Measurements from ENCODE around the gene DVL1. TPM values are rescaled to one million over a fixed set of nuclear protein-coding genes. Genes with fewer than 3 reads are reported as not detected.

Gene DVL1
- polyA plus RNA-seq, 2 donors, result 57.5 to 107 TPM

DNA sequence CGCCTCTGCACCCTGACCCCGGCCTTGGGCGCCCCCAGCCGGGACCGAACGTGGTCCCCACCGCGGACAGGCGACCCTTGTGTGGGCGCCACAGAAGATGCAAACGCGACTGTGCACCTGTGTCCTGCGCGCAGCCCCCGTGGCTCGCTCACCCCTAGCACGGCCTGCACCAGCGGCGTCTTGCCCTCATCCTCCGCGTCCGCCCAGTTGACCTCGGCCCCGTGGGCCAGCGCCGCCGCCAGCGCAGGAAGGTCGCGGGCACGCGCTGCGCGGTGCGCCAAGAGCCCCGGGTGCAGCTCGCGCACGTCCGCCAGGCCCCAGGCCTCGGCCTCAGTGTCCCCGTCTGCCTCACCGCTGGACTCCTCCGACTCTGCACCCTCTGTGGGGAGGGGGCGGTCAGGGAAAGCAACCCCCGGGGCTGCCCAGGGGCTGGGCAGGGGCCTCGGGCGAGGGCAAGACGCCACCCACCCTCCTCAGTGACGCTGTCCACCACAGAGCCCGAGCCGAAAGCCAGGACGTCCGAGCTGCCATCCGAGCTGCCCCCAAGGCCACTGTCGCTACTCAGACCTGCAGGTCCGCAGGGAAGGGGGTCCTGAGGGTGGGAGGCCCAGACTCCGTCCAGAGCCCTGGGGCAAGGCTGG is 54.8 kb downstream of the DVL1 start:
- 90 to 93% methylated on average over 56 to 58 of the region's 58 CpGs for WGBS, 2 donors
- H3K36me3 ChIP-seq (ENCODE audit: control insufficient read depth in 2 of 2, insufficient read depth in 2 of 2, low read length in 1 of 2), result peaks cover 0 to 44% of the 10 kb centered on the region in 2 donors

DNA sequence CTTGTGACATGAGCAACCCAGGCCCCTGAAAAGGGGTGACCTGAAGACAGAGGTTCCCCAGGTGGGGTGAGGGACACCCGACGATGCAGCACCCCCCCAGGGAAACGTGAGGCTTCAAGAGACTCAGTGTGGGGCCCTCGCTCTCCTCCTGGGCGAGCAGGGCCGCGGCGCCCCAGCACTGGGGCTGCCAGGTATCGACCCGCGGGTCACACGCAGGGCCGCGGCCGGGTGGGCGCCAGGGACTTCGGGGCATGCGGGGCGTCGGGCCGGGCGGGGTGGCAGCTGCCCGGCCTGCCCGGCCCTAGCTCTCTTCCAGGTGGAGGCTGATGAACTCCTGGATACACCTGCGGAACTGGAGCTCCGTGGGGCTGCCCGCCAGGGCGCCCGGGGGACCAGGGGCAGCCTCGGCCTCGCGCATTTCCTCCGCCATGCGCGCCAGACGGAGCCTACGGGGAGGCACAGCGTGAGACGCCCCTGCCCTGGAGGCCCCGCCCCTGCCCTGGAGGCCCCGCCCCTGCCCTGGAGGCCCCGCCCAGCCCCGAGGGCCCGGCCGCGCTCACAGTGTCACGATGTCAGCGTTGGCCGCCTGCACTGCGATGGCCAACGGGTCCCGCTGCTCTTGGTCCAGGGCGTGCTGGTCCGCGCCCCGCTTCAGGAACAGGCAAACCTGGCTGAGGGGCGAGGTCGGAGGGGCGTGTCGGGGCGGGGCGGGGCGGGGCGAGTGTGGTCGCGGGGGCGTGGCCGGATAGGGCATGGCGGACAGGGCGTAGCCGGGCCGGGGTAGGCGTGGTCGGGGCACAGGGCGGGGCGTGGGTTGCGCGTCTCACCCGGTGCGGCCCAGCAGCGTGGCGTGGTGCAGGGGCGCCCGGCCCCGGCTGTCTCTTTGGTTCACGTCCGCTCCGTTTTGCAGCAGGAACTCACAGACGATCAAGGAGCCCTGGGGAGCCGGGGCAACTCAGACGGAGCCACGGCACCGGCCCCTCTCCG is 55.7 kb downstream of the DVL1 start:
- Histone ChIP-seq H3K36me3 (ENCODE audit: control insufficient read depth in 2 of 2, insufficient read depth in 2 of 2, low read length in 1 of 2) (peaks cover 0 to 42% of the 10 kb centered on the region in 2 donors), H3K4me3 (ENCODE audit: low read depth in 1 of 2, low read length in 2 of 2) (no peak overlapping the region), H3K4me1 (ENCODE audit: control insufficient read depth in 2 of 2, insufficient read depth in 2 of 2, low read length in 1 of 2) (peaks cover 0 to 4% of the 10 kb centered on the region in 2 donors), H3K27me3 (ENCODE audit: control insufficient read depth in 1 of 2, insufficient read depth in 2 of 2, low read length in 2 of 2) (no peaks in the 10 kb centered on the region), H3K27ac (ENCODE audit: low read depth in 2 of 2, low read length in 1 of 2) (peak overlapping the region in 1 of 2 donors; percentile 25), H3K9me3 (ENCODE audit: control insufficient read depth in 2 of 2, insufficient read depth in 1 of 2, low read depth in 1 of 2, low read length in 1 of 2) (peaks cover 0 to 3% of the 10 kb centered on the region in 2 donors)
- WGBS, 2 donors, result 80 to 82% methylated on average over 86 to 94 of the region's 94 CpGs

More for the DNA sequence above, 54.8 kb downstream of the DVL1 start:
- Histone ChIP-seq H3K27ac (ENCODE audit: low read depth in 2 of 2, low read length in 1 of 2) (no peak overlapping the region), H3K27me3 (ENCODE audit: control insufficient read depth in 1 of 2, insufficient read depth in 2 of 2, low read length in 2 of 2) (no peaks in the 10 kb centered on the region), H3K4me3 (ENCODE audit: low read depth in 1 of 2, low read length in 2 of 2) (no peak overlapping the region), H3K4me1 (ENCODE audit: control insufficient read depth in 2 of 2, insufficient read depth in 2 of 2, low read length in 1 of 2) (peaks cover 0 to 4% of the 10 kb centered on the region in 2 donors), H3K9me3 (ENCODE audit: control insufficient read depth in 2 of 2, insufficient read depth in 1 of 2, low read depth in 1 of 2, low read length in 1 of 2) (peaks cover 0 to 3% of the 10 kb centered on the region in 2 donors)

DNA sequence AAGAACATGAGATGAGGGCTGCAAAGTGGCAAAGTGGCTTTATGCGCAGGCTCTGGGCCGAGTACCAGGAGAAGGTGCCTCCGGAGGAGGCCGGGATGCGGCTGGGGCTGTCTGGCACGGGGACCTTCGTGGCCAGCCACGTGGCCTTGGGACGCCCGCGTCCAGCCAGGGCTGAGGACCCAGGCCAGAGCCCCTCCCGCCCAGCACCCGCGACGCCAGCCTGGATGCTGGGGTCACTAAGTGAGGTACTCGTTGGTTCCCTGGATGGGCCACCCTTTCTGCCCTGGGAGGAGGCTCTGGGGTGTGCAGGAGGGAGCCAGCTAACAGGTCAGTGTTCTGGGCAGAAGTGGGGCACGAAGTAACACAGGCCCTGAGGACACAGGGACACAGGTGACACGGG is 56.4 kb downstream of the DVL1 start:
- 90 to 94% methylated on average over 18 of the region's 18 CpGs for WGBS, 2 donors
- peak overlapping the region in 1 of 2 donors; percentile 25 for H3K27ac ChIP-seq (ENCODE audit: low read depth in 2 of 2, low read length in 1 of 2)
- H3K9me3 ChIP-seq (ENCODE audit: control insufficient read depth in 2 of 2, insufficient read depth in 1 of 2, low read depth in 1 of 2, low read length in 1 of 2), result peaks cover 0 to 3% of the 10 kb centered on the region in 2 donors
- peaks cover 0 to 38% of the 10 kb centered on the region in 2 donors for H3K36me3 ChIP-seq (ENCODE audit: control insufficient read depth in 2 of 2, insufficient read depth in 2 of 2, low read length in 1 of 2)
- no peaks in the 10 kb centered on the region for H3K27me3 ChIP-seq (ENCODE audit: control insufficient read depth in 1 of 2, insufficient read depth in 2 of 2, low read length in 2 of 2)
- no peak overlapping the region for H3K4me3 ChIP-seq (ENCODE audit: low read depth in 1 of 2, low read length in 2 of 2)
- peaks cover 0 to 4% of the 10 kb centered on the region in 2 donors for H3K4me1 ChIP-seq (ENCODE audit: control insufficient read depth in 2 of 2, insufficient read depth in 2 of 2, low read length in 1 of 2)

DNA sequence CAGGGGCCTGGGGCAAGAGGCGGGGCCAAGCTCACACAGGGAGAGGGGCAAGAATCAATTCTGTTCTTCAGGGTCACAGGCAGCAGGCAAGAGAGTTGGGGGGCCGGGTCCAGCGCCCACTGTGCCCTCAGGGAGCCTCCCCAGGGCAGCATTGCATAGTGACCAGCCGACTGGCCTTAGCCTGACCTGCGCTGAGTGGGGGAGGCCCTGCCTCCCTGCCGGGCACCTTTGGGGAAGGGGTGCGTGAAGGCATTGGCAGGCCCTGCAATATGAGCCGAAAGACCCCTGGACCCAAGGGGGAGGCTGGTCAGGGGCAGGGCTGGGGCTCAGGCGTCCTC is 56.8 kb downstream of the DVL1 start:
- 87 to 89% methylated on average over 9 of the region's 9 CpGs for WGBS, 2 donors
- peaks cover 0 to 4% of the 10 kb centered on the region in 2 donors for H3K4me1 ChIP-seq (ENCODE audit: control insufficient read depth in 2 of 2, insufficient read depth in 2 of 2, low read length in 1 of 2)
- peaks cover 0 to 35% of the 10 kb centered on the region in 2 donors for H3K36me3 ChIP-seq (ENCODE audit: control insufficient read depth in 2 of 2, insufficient read depth in 2 of 2, low read length in 1 of 2)
- peaks cover 0 to 3% of the 10 kb centered on the region in 2 donors for H3K9me3 ChIP-seq (ENCODE audit: control insufficient read depth in 2 of 2, insufficient read depth in 1 of 2, low read depth in 1 of 2, low read length in 1 of 2)
- H3K27me3 ChIP-seq (ENCODE audit: control insufficient read depth in 1 of 2, insufficient read depth in 2 of 2, low read length in 2 of 2), result no peaks in the 10 kb centered on the region
- no peak overlapping the region for H3K4me3 ChIP-seq (ENCODE audit: low read depth in 1 of 2, low read length in 2 of 2)
- no peak overlapping the region for H3K27ac ChIP-seq (ENCODE audit: low read depth in 2 of 2, low read length in 1 of 2)

DNA sequence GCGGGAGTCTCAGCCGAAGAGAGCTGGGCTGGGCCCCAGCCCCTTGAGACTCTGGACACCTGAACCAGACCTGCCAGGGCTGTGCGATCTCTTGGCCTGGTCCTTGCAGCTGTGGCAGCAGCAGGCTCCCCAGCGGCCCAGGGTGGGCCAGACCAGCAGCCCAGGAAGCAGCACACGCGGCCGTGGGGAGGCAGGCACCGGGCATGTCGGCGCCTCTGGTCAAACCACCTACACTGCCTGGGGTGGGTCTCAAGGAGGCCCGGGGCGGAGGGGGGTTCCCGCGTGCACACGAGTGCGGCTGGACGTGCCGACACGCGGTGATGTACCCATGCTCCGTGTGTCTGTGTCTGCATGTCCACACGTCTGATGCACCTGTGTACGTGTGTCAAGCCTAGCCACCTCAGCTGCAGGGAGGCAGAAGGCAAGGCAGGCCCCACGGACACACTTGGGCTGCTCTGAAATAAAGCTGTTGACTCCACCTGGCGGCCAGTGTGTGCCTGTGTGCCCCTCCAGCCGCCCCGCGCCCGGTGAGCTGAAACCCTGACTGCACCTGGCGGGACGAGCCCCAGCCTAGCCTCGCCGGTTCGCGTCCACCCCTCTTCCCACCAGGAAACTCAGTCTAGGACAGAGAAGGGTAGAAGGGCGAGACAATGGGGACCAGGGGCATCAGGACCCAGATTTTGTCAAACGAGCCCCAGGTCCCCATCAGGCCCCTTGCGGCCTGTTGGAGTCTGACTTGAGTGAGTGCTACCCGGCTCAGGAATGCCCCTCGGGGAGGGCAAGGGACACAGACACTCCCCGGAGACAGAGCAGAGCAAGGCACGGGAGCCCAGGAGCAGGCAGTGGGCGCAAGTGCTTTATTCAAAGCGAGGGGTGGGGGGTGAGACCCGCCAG is 57.4 kb downstream of the DVL1 start:
- 30 to 37% methylated on average over 44 to 45 of the region's 45 CpGs for WGBS, 2 donors
- no peak overlapping the region for H3K27ac ChIP-seq (ENCODE audit: low read depth in 2 of 2, low read length in 1 of 2)
- H3K4me3 ChIP-seq (ENCODE audit: low read depth in 1 of 2, low read length in 2 of 2), result no peak overlapping the region
- H3K9me3 ChIP-seq (ENCODE audit: control insufficient read depth in 2 of 2, insufficient read depth in 1 of 2, low read depth in 1 of 2, low read length in 1 of 2), result peaks cover 0 to 3% of the 10 kb centered on the region in 2 donors
- peaks cover 0 to 4% of the 10 kb centered on the region in 2 donors for H3K4me1 ChIP-seq (ENCODE audit: control insufficient read depth in 2 of 2, insufficient read depth in 2 of 2, low read length in 1 of 2)
- H3K36me3 ChIP-seq (ENCODE audit: control insufficient read depth in 2 of 2, insufficient read depth in 2 of 2, low read length in 1 of 2), result peaks cover 0 to 33% of the 10 kb centered on the region in 2 donors
- H3K27me3 ChIP-seq (ENCODE audit: control insufficient read depth in 1 of 2, insufficient read depth in 2 of 2, low read length in 2 of 2), result peaks cover 0 to 2% of the 10 kb centered on the region in 2 donors

DNA sequence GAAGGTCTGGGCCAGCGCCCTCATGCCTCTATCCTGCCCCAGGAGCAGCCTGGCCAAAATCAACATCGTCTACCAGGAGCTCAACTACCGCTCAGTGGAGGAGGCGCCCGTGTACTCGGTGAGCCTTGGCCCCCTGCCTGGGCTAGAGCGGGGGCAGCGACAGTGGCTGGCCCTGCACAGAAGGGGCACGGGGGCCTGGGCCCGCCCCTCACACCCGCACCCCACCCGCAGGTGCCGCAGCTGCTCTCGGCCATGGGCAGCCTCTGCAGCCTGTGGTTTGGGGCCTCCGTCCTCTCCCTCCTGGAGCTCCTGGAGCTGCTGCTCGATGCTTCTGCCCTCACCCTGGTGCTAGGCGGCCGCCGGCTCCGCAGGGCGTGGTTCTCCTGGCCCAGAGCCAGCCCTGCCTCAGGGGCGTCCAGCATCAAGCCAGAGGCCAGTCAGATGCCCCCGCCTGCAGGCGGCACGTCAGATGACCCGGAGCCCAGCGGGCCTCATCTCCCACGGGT is 58.1 kb downstream of the DVL1 start:
- Histone ChIP-seq H3K9me3 (ENCODE audit: control insufficient read depth in 2 of 2, insufficient read depth in 1 of 2, low read depth in 1 of 2, low read length in 1 of 2) (peaks cover 0 to 3% of the 10 kb centered on the region in 2 donors), H3K27ac (ENCODE audit: low read depth in 2 of 2, low read length in 1 of 2) (no peak overlapping the region), H3K4me3 (ENCODE audit: low read depth in 1 of 2, low read length in 2 of 2) (no peak overlapping the region), H3K36me3 (ENCODE audit: control insufficient read depth in 2 of 2, insufficient read depth in 2 of 2, low read length in 1 of 2) (peaks cover 0 to 28% of the 10 kb centered on the region in 2 donors), H3K27me3 (ENCODE audit: control insufficient read depth in 1 of 2, insufficient read depth in 2 of 2, low read length in 2 of 2) (peaks cover 0 to 2% of the 10 kb centered on the region in 2 donors), H3K4me1 (ENCODE audit: control insufficient read depth in 2 of 2, insufficient read depth in 2 of 2, low read length in 1 of 2) (peaks cover 0 to 4% of the 10 kb centered on the region in 2 donors)
- WGBS, 2 donors, result 35 to 39% methylated on average over 18 to 28 of the region's 28 CpGs

DNA sequence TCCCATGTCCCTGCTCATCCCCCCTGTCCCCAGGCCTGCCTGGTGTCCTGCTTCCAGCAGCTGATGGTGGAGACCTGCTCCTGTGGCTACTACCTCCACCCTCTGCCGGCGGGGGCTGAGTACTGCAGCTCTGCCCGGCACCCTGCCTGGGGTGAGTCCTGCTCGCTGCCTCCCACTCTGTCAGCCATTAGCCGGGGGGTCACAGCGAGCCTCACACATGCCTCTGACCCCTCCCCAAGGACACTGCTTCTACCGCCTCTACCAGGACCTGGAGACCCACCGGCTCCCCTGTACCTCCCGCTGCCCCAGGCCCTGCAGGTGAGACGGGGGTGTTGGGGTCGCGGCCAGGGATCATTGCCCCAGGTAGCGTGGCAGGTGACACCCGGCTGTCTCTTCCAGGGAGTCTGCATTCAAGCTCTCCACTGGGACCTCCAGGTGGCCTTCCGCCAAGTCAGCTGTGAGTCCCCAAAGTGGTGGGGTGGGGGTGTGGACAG is 58.9 kb downstream of the DVL1 start:
- H3K4me1 ChIP-seq (ENCODE audit: control insufficient read depth in 2 of 2, insufficient read depth in 2 of 2, low read length in 1 of 2), result peaks cover 0 to 9% of the 10 kb centered on the region in 2 donors
- peaks cover 0 to 21% of the 10 kb centered on the region in 2 donors for H3K36me3 ChIP-seq (ENCODE audit: control insufficient read depth in 2 of 2, insufficient read depth in 2 of 2, low read length in 1 of 2)
- 46 to 53% methylated on average over 15 of the region's 15 CpGs for WGBS, 2 donors
- no peak overlapping the region for H3K27ac ChIP-seq (ENCODE audit: low read depth in 2 of 2, low read length in 1 of 2)
- H3K4me3 ChIP-seq (ENCODE audit: low read depth in 1 of 2, low read length in 2 of 2), result no peak overlapping the region
- H3K9me3 ChIP-seq (ENCODE audit: control insufficient read depth in 2 of 2, insufficient read depth in 1 of 2, low read depth in 1 of 2, low read length in 1 of 2), result peaks cover 0 to 3% of the 10 kb centered on the region in 2 donors
- peaks cover 0 to 2% of the 10 kb centered on the region in 2 donors for H3K27me3 ChIP-seq (ENCODE audit: control insufficient read depth in 1 of 2, insufficient read depth in 2 of 2, low read length in 2 of 2)

DNA sequence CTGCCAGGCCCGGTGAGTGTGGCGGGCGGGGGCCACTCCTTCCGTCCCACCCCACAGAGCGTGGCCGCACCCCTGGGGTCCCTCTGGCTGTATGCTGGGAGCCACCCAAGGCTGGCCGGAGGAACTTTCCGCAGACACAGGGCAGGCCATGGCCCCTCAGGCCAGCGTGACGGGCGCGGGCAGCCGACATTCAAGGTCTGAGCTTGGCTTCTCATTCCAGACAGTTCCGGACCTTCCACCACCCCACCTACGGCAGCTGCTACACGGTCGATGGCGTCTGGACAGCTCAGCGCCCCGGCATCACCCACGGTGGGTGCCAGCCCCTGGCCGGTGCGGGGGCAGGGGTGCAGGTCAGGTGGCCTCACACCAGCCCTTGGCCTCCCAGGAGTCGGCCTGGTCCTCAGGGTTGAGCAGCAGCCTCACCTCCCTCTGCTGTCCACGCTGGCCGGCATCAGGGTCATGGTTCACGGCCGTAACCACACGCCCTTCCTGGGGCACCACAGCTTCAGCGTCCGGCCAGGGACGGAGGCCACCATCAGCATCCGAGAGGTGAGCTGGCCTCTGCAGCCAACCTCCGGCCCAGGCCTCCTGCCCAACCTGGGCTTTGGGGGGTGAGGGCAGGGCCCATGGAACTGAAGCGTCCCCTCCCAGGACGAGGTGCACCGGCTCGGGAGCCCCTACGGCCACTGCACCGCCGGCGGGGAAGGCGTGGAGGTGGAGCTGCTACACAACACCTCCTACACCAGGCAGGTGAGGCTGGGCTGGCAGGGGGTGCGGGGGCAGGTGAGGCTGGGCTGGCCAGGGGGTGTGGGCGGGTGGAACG is 61.7 kb downstream of the DVL1 start:
- no peaks in the 10 kb centered on the region for H3K9me3 ChIP-seq (ENCODE audit: control insufficient read depth in 2 of 2, insufficient read depth in 1 of 2, low read depth in 1 of 2, low read length in 1 of 2)
- no peaks in the 10 kb centered on the region for H3K36me3 ChIP-seq (ENCODE audit: control insufficient read depth in 2 of 2, insufficient read depth in 2 of 2, low read length in 1 of 2)
- no peak overlapping the region for H3K4me3 ChIP-seq (ENCODE audit: low read depth in 1 of 2, low read length in 2 of 2)
- peaks cover 0 to 2% of the 10 kb centered on the region in 2 donors for H3K27me3 ChIP-seq (ENCODE audit: control insufficient read depth in 1 of 2, insufficient read depth in 2 of 2, low read length in 2 of 2)
- 71 to 79% methylated on average over 44 to 46 of the region's 46 CpGs for WGBS, 2 donors
- H3K27ac ChIP-seq (ENCODE audit: low read depth in 2 of 2, low read length in 1 of 2), result no peak overlapping the region
- H3K4me1 ChIP-seq (ENCODE audit: control insufficient read depth in 2 of 2, insufficient read depth in 2 of 2, low read length in 1 of 2), result peaks cover 0 to 14% of the 10 kb centered on the region in 2 donors

Measured in esophagus (tissue), 2 donors.